ENCODE measurements around the gene C13orf42. TPM values are rescaled to one million over a fixed set of nuclear protein-coding genes. Genes with fewer than 3 reads are reported as not detected.
"Not testable (repeated sequence)": the region's sequence is repeated elsewhere in the genome, so short reads cannot be mapped to it uniquely, and the experiment has no call there.

Gene C13orf42
- total RNA-seq, 1 donor from 2014 or later, result not detected

GRCh38 chr13:51122868-51123566, 11.9 kb upstream of the C13orf42 start:
- ATAC-seq (peak; percentile 79), DNase-seq (ENCODE audit: low spot score) (peak; percentile 54)

DNA sequence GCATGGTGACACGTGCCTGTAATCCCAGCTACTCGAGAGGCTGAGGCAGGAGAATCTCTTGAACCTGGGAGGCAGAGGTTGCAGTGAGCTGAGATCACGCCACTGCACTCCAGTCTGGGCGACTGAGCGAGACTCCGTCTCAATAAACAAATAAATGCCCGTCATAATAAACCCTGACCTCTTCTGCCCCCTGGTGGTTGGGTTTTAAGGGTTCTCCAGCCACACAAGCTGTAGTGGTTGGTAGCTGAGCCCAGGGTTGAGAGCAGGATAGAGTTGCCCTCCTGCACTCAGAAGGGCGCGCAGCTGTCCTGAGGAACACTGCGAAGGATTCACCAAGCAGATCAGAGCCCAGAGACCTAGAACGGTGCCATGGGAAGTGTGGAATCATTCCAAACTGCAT, 9.8 kb upstream of the C13orf42 start:
- ATAC-seq; DNase-seq (ENCODE audit: low spot score): not testable (repeated sequence)

GRCh38 chr13:51118809-51119431, 7.8 kb upstream of the C13orf42 start:
- DNase-seq (ENCODE audit: low spot score) (no peak), ATAC-seq (no peak)

DNA sequence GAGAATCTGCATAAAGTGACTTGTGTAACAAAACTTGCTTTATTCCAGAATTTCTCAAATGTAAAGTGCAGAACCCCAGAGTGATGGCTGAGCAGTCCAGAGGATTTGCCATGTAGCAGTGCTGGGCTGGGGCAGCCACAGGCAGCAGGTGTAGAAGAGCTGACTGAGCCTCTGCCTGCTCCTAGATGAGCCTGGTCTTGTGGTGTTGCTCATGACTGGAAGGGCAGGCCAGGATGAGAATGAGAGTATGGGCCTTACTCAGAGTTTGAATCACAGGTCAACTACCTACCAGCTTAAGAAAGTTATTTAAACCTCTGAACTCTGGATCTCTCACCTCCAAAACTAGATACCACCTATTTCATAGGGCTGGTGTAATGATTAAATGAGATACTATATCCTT, 2.9 kb upstream of the C13orf42 start:
- no peak for ATAC-seq

GRCh38 chr13:51113186-51113881, 2.3 kb upstream of the C13orf42 start:
- ATAC-seq (no peak), DNase-seq (ENCODE audit: low spot score) (no peak)

More for the DNA sequence above, 2.9 kb upstream of the C13orf42 start:
- DNase-seq (ENCODE audit: low spot score), result no peak

DNA sequence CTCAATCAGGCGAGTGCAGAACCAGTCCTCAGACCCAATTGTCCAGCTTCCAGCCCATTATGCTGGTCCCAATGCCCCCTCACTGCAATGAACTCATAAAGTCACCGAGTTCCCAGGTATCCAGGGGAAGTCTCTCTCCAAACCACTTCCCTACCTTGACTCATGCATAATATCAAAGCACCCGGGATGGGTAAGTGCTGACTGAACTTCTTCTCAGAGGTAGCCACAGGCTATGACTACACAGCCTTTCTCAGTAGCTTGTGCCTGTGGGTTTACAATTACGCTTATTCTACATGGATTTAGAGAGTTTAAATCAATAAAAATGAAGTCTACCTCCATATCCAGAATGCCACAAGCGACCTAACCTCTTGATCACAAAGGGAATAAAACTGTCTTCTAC, 1.7 kb upstream of the C13orf42 start:
- no peak for ATAC-seq

GRCh38 chr13:51111997-51112396, 923 bp upstream of the C13orf42 start:
- ATAC-seq, result no peak
- DNase-seq (ENCODE audit: low spot score), result no peak

More for the DNA sequence above, 1.7 kb upstream of the C13orf42 start:
- DNase-seq (ENCODE audit: low spot score), result no peak

- DNase-seq (ENCODE audit: low spot score) (no peak), ATAC-seq (no peak)
Measured at GRCh38 chr13:51107996-51108395, 3.1 kb downstream of the C13orf42 start.

GRCh38 chr13:51105046-51105445, 6.0 kb downstream of the C13orf42 start:
- DNase-seq (ENCODE audit: low spot score) (no peak), ATAC-seq (no peak)

DNA sequence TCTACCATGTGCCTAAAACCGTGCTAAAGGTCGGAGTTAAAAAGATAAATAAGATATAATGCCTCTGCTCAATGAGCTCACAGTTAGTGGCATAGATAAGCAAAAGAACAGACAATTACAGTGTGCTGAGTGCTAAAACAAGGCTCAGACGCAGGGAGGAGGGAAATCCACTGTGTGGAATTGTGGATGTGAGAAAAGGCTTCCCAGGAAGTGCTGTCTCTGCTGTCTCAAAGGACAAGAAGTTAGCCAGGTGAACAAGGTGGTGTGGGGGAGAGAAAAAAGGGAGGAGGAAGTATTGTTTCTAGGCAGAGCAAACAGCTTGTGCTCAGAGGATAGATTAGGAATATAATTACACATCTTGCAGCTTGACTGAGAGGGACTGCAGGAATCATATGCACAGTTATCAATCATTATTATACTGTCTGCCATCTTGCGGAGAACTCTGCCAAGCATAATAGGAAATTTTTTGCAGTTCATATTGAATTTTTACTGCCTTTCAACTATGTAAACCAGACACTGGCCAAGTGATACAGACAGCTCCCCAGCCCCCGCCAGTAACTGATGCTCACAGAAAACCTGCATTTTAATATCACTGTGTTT, 9.3 kb downstream of the C13orf42 start:
- ATAC-seq (no peak), DNase-seq (ENCODE audit: low spot score) (no peak)

DNA sequence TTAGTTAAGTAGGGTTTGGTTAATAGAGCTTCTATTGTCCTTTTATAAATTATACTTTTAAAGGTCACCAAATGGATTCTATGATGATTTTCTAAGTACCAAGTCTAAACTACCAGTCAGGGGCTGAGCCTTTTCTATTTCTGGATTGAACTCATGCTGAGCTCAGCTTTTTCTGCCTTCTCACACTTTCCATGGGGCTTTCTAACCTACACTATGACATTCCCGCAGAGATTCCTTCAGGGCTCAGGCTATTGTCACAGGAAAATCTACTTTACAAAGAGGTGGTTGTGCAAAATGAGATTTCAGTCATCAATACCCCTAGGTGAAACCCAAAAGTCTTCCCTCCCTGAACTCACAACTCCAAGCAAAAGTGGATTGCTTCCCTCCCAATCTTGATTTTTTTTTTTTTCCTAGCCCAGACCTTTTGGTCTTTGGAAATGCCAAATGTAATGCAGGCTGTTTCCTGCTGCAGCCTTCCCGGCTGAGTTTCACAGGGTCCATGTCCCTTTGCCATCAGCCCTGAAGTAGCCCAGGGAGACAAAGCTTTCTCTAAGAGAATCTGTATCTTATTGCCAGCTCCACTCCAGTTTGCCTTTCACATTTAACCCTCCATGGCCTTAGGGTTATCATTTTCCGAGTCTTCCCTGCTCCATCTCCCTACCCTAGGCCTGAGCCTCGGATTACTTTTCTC, 13.6 kb downstream of the C13orf42 start:
- DNase-seq (ENCODE audit: low spot score), result no peak
- ATAC-seq, result no peak

DNA sequence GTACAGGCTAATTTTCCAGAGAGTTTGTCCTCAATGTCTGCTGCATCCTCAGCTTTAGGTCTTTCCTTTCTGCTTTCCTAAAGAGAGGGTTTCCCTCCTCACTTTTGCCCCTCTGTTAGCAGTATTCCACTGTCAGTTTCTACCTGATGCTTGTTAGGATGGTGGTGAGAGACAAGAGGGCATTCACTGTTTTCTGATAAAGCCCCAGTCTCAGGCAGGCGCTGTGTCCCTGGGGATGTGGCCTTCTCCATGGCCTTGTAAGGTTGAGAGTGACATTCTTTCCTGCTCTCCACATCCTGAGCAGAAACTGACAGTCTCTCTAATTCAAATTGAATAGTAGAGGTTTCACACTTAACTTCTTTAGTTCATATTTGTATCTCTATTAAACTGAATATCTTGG, 14.9 kb downstream of the C13orf42 start:
- ATAC-seq (no peak), DNase-seq (ENCODE audit: low spot score) (no peak)

- ATAC-seq (no peak), DNase-seq (ENCODE audit: low spot score) (no peak)
Measured at GRCh38 chr13:51093574-51093973, 17.5 kb downstream of the C13orf42 start.

DNA sequence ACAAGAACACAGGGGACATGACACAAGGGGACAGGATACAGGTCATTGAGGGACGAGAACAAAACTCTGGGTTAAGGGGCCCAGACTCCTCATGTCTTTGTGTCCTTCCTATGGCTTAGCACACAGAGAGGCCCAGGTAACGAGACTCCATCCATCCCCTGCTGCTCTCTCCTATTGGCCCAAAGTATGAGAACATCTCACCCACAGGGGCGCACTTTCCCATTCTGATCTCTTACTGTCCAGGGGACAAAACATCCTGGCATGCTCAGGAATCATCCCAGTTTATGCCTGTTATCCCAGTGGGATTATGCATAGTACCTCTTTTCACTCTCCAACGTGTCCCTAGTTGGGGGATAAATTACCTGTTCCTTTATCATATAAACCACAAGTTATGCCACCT, 19.2 kb downstream of the C13orf42 start:
- DNase-seq (ENCODE audit: low spot score) (no peak), ATAC-seq (no peak)

DNA sequence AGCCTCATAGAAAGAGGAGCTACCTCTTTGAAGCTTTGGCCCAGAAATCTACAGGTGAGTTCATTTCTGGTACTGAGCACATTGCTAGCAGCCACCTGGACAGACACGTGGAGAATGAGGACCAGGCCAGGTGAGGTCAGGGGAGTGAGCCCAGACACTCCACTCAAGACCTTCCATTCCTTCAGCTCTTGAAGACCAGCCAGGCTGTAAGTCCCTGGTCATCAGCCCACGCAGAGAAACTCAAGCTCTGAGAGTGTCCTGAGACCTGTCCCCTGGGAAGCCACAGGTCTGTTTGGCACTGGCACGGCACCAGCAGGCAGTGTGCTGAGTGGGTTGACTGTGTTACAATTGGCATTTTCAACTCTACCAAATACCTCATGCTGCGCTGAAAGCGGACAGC, 27.4 kb downstream of the C13orf42 start:
- DNase-seq (ENCODE audit: low spot score) (no peak), ATAC-seq (no peak)

- not testable (repeated sequence) for ATAC-seq; DNase-seq (ENCODE audit: low spot score)
Measured at GRCh38 chr13:51080478-51081065, 30.5 kb downstream of the C13orf42 start.

GRCh38 chr13:51071493-51071892, 39.6 kb downstream of the C13orf42 start:
- ATAC-seq (no peak), DNase-seq (ENCODE audit: low spot score) (no peak)

DNA sequence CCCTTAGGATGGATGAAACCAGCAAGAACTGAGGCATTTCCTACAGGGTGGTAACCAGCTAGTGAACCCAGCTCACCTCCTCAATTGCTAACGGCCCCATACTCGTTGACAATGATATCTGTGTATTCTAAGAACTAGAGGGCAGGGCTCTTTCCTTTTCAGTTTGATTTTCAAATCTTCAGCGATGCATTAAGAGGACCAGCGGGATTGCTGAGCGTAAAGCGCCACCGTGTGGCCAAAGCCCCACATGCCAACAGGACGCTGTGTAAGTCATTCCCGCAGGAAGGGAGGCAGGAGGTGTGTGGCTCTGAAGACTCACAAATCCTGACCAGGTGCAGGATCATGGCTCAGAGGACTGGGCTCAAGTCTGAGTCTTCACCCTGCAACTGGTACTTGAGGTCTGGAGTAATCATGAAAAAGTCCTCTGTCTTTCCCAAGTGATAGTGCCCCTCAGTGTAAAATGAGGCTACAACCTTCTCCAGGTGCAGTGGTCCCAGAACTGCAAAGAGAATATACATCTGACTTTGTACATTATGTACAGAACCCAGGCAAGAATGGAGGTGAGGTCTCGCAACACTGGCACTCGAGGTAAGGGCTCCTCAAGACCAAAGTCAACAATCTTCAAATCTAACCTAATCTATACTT, 40.9 kb downstream of the C13orf42 start:
- peak; percentile 98 for ATAC-seq
- DNase-seq (ENCODE audit: low spot score), result peak; percentile 81

DNA sequence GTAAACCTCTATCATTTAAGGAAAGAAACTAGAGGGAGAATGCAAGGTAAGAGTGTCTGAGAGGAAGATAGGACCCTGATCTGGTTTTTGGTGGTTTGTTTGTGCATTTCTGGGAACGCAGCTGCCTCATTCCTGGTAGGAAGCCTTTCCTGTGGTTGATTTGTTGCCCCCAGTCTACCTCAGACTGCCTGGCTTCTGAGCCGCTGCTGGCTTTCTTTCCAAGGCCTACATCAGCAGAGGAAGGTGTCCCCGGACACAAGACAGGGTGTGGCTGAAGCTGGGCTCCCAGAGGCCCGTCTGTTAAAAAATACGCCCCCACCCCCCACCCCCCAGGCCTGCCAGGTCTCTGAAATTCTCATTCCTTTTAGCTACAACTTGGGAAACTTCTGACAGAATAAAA, 42.6 kb downstream of the C13orf42 start:
- ATAC-seq, result no peak
- DNase-seq (ENCODE audit: low spot score), result no peak

GRCh38 chr13:51067706-51068105, 43.4 kb downstream of the C13orf42 start:
- no peak for ATAC-seq
- DNase-seq (ENCODE audit: low spot score), result no peak
